ENCODE results near the gene BAAT. TPM values are rescaled to one million over a fixed set of nuclear protein-coding genes. Genes with fewer than 3 reads are reported as not detected.

Gene BAAT
- total RNA-seq, 1 donor from 2014 or later, result not detected

Other genes with a start within 250 kb of the BAAT start
- gene MRPL50, start 13.6 kb upstream of the BAAT start, total RNA-seq, result 10.9 and 13.9 TPM in 2 replicates
- gene ZNF189, start 13.8 kb upstream of the BAAT start, total RNA-seq, result 11.0 and 13.4 TPM in 2 replicates
- gene ALDOB, start 50.8 kb upstream of the BAAT start, total RNA-seq, result not detected in 2 replicates
- gene RNF20, start 148.8 kb upstream of the BAAT start, total RNA-seq, result 26.1 and 26.2 TPM in 2 replicates
- not detected in 2 replicates for gene PPP3R2, start 210.0 kb upstream of the BAAT start, total RNA-seq